ENCODE data around the gene UBQLNL. TPM values are rescaled to one million over a fixed set of nuclear protein-coding genes. Genes with fewer than 3 reads are reported as not detected.

UBQLNL gene
- total RNA-seq, 1 donor from 2014 or later, result 0.09 TPM

DNA sequence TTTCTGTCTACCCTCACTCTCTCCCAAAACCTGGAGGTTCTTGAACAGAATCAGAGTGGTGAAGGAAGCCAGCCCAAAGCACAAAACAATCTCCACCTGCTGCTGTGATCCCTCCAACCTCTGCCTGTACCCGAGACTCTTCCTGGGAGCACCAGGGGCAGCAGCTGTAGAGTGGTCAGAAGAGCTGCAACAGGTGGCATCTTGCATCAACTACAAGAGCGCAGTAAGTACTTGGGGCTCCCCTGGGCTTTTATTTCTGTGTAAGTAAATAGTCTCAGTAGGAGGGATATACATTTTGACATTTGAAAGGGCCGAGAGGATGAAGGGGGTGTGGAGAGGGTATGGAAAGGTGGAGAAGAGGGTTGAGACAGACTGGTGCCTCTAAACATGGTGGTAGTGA is 8.3 kb upstream of the UBQLNL start:
- Mint-ChIP-seq H3K36me3 (ENCODE audit: low read depth) (no peaks in the 10 kb centered on the region), H3K9me3 (no peaks in the 10 kb centered on the region), H3K4me3 (no peak overlapping the region), H3K27me3 (ENCODE audit: low read depth) (no peaks in the 10 kb centered on the region), H3K27ac (ENCODE audit: unreplicated experiment) (no peak overlapping the region), H3K4me1 (no peaks in the 10 kb centered on the region)
- TF ChIP-seq, protein P1, sequence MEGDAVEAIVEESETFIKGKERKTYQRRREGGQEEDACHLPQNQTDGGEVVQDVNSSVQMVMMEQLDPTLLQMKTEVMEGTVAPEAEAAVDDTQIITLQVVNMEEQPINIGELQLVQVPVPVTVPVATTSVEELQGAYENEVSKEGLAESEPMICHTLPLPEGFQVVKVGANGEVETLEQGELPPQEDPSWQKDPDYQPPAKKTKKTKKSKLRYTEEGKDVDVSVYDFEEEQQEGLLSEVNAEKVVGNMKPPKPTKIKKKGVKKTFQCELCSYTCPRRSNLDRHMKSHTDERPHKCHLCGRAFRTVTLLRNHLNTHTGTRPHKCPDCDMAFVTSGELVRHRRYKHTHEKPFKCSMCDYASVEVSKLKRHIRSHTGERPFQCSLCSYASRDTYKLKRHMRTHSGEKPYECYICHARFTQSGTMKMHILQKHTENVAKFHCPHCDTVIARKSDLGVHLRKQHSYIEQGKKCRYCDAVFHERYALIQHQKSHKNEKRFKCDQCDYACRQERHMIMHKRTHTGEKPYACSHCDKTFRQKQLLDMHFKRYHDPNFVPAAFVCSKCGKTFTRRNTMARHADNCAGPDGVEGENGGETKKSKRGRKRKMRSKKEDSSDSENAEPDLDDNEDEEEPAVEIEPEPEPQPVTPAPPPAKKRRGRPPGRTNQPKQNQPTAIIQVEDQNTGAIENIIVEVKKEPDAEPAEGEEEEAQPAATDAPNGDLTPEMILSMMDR (conservative IDR thresholded peaks at IDR 0.05), result no peak
- DNase-seq (ENCODE audit: low read depth, low spot score), result no peak

DNA sequence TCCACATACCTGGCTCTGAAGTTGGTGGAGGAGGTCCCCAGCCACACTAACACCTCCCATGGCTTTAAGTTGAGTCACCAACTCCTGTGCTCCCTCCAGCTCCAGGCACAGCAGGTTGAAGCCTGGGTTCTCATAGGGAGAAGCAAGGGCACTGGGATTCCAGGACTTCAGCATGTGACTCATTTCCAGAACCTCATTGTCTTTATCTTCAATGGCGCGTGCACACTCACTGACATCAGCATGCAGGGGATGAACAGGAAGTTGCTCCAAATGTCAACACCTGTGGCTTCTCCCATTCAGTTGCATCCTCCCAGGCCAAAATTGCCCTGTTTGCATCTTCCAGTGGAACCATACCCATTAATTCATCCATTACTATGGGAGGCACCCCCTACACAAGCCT is 5.8 kb upstream of the UBQLNL start:
- no peak for DNase-seq (ENCODE audit: low read depth, low spot score)
- TF ChIP-seq, protein P1 (conservative IDR thresholded peaks at IDR 0.05), result no peak
- no peaks in the 10 kb centered on the region for H3K36me3 Mint-ChIP-seq (ENCODE audit: low read depth)

DNA sequence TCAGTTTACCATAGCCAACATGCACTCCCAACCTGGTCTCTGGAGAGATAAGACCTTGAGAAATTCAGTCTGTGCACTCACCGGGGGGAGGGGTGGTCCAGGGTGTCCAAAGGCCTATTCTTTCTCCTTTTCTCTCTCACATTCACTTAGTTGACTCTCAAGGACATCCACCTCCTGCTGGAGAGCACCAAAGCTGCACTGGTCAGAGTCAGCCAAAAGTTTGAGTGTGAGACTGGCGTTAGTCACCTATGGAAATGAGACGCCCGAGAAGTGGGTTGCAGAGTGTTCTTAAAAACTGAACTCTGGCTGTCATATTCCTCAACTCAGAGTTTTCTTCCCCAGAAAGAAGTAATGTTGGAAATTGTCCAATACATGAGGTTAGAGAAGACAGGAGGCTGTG is 5.0 kb upstream of the UBQLNL start:
- Mint-ChIP-seq H3K4me1 (no peaks in the 10 kb centered on the region), H3K27me3 (ENCODE audit: low read depth) (no peaks in the 10 kb centered on the region), H3K36me3 (ENCODE audit: low read depth) (no peaks in the 10 kb centered on the region), H3K4me3 (no peak overlapping the region), H3K9me3 (no peaks in the 10 kb centered on the region), H3K27ac (ENCODE audit: unreplicated experiment) (no peak overlapping the region)
- TF ChIP-seq, protein P1 (conservative IDR thresholded peaks at IDR 0.05), result no peak
- DNase-seq (ENCODE audit: low read depth, low spot score), result no peak

More for the DNA sequence above, 5.8 kb upstream of the UBQLNL start:
- Mint-ChIP-seq H3K27me3 (ENCODE audit: low read depth) (no peaks in the 10 kb centered on the region), H3K9me3 (no peaks in the 10 kb centered on the region), H3K4me3 (no peak overlapping the region), H3K27ac (ENCODE audit: unreplicated experiment) (no peak overlapping the region), H3K4me1 (no peaks in the 10 kb centered on the region)

DNA sequence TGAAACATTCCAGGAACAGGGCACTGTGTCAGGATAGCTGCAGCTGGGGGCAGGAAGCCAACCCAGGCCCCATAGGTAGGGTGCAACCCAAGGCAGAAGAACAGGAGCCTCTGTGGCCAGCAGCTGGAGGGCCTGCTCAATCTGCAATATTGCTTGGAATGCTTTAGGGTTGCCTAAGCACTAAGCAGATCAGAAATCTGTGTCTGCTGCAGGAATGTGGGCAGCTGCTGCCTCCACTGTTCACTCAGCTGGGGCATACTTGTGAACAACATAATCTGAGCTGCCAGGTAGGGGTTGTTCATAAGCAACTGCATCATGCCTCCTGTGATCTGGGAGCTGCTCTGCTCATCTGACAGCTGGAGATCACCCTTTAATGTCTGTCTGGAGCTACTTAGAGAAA is 1.7 kb downstream of the UBQLNL start:
- Mint-ChIP-seq H3K36me3 (ENCODE audit: low read depth) (no peaks in the 10 kb centered on the region), H3K4me3 (no peak overlapping the region), H3K4me1 (no peaks in the 10 kb centered on the region), H3K27ac (ENCODE audit: unreplicated experiment) (no peak overlapping the region), H3K27me3 (ENCODE audit: low read depth) (peaks cover 2% of the 10 kb centered on the region), H3K9me3 (no peaks in the 10 kb centered on the region)
- TF ChIP-seq, protein P1 (conservative IDR thresholded peaks at IDR 0.05), result no peak
- no peak for DNase-seq (ENCODE audit: low read depth, low spot score)

DNA sequence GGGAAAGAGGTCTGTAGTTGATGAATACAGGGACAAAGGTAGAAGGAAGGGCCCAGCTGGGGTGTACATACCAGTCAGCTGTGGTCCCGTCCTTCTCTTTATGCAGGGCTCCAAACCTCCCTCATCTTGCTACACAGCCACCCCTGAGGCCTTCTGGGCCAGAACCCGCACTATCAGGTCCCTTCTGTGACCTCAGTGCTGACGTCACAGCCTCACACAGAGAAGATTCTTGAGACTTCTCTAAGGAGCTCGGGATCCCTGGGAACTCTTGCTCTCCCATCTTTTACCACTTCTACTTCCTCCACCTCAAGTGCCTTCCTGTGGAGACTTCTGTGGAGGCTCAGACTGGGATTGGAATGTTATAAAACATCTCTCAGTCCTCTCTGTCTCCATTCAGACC is 6.7 kb downstream of the UBQLNL start, which contains the start of gene UBQLN3:
TSS of gene UBQLN3 (minus strand) at position 155 of the 400 bp plus-strand sequence. CDS start 399 bp downstream, outside the sequence.
- Mint-ChIP-seq H3K27ac (ENCODE audit: unreplicated experiment) (no peak within 1 kb of the TSS), H3K9me3 (no peaks in the 10 kb centered on the region), H3K27me3 (ENCODE audit: low read depth) (peaks cover 2% of the 10 kb centered on the region), H3K36me3 (ENCODE audit: low read depth) (no peaks in the 10 kb centered on the region), H3K4me1 (no peaks in the 10 kb centered on the region), H3K4me3 (no peak within 1 kb of the TSS)
- TF ChIP-seq, protein P1 (conservative IDR thresholded peaks at IDR 0.05), result no peak
- no peak for DNase-seq (ENCODE audit: low read depth, low spot score)

DNA sequence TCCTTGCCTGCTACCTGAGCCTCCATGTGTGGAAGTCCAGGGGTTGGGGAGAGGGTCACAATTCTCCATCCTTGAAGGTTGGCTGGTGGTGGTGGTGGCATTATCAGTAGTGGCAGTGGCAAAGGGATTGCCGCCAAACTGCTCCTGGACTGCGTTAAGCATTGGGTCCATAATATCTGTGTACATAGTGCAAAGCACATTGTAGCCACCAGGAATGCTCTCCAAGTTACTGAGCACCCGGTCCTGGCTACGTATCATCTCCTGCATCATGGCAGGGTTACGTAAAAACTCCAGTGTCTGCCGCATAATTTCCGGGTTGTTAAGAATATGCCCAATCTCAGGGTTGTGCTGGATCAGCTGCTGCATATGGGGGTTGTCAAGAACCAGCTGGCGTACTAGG is 7.9 kb downstream of the UBQLNL start:
- H3K27me3 Mint-ChIP-seq (ENCODE audit: low read depth), result peaks cover 2% of the 10 kb centered on the region
- DNase-seq (ENCODE audit: low read depth, low spot score), result no peak
- no peak overlapping the region for H3K4me3 Mint-ChIP-seq
- no peak overlapping the region for H3K27ac Mint-ChIP-seq (ENCODE audit: unreplicated experiment)
- TF ChIP-seq, protein P1 (conservative IDR thresholded peaks at IDR 0.05), result no peak
- H3K9me3 Mint-ChIP-seq, result no peaks in the 10 kb centered on the region
- no peaks in the 10 kb centered on the region for H3K36me3 Mint-ChIP-seq (ENCODE audit: low read depth)
- no peaks in the 10 kb centered on the region for H3K4me1 Mint-ChIP-seq
